Lower leg skin (tissue), 3 donors: ENCODE results near the gene TTF2.

Experiments used
- CTCF ChIP-seq, 3 donors: fragments of 450-650 bp; IDR thresholded peaks; one replicate each; pipeline ENCODE4 v1.5.1; 2016; ENCODE audit warnings: antibody characterized with exemption in 3 of 3, mild to moderate bottlenecking in 3 of 3, moderate library complexity in 2 of 3
- POLR2A ChIP-seq, 2 donors: fragments of 450-650 bp; IDR thresholded peaks; one replicate each; pipeline ENCODE4 v1.6.1; 2016 to 2017; ENCODE audit warnings: antibody characterized with exemption in 2 of 2, mild to moderate bottlenecking in 1 of 2, moderate library complexity in 1 of 2

- TF ChIP-seq CTCF (IDR thresholded peaks at IDR 0.05) (no peak), POLR2A (IDR thresholded peaks at IDR 0.05) (no peak)
Measured at GRCh38 chr1:117143871-117144270, 83.7 kb downstream of the TTF2 start.
